ENCODE results near the gene ZEB2.

ZEB2 gene

GRCh38 chr2:144519934-144520731 lies at the start of gene ZEB2:
Gene ZEB2, minus strand, starts transcription at chr2:144520119. Its CDS starts 2,769 bp downstream, at chr2:144517350.
- no peak for DNase-seq (ENCODE audit: low read depth in 2 of 3, low spot score in 1 of 3)

- no peak for DNase-seq (ENCODE audit: low read depth in 2 of 3, low spot score in 1 of 3)
Observed at GRCh38 chr2:144567745-144568144, 47.8 kb upstream of the ZEB2 start.

GRCh38 chr2:144566448-144566847 lies 46.5 kb upstream of the ZEB2 start:
- no peak for DNase-seq (ENCODE audit: low read depth in 2 of 3, low spot score in 1 of 3)

- no peak for DNase-seq (ENCODE audit: low read depth in 2 of 3, low spot score in 1 of 3)
Observed at GRCh38 chr2:144560251-144560650, 40.3 kb upstream of the ZEB2 start.

- DNase-seq (ENCODE audit: low read depth in 2 of 3, low spot score in 1 of 3) = no peak
Observed at GRCh38 chr2:144559681-144560080, 39.8 kb upstream of the ZEB2 start.

GRCh38 chr2:144559242-144559641 lies 39.3 kb upstream of the ZEB2 start:
- no peak for DNase-seq (ENCODE audit: low read depth in 2 of 3, low spot score in 1 of 3)

- DNase-seq (ENCODE audit: low read depth in 2 of 3, low spot score in 1 of 3) = no peak
Observed at GRCh38 chr2:144554492-144555210, 34.7 kb upstream of the ZEB2 start.

- DNase-seq (ENCODE audit: low read depth in 2 of 3, low spot score in 1 of 3) = no peak
Observed at GRCh38 chr2:144553379-144553778, 33.5 kb upstream of the ZEB2 start.

GRCh38 chr2:144552821-144553220 lies 32.9 kb upstream of the ZEB2 start:
- no peak for DNase-seq (ENCODE audit: low read depth in 2 of 3, low spot score in 1 of 3)

GRCh38 chr2:144550911-144551310 lies 31.0 kb upstream of the ZEB2 start:
- DNase-seq (ENCODE audit: low read depth in 2 of 3, low spot score in 1 of 3) = no peak

- no peak for DNase-seq (ENCODE audit: low read depth in 2 of 3, low spot score in 1 of 3)
Observed at GRCh38 chr2:144550084-144550483, 30.2 kb upstream of the ZEB2 start.

GRCh38 chr2:144548532-144549191 lies 28.7 kb upstream of the ZEB2 start:
- DNase-seq (ENCODE audit: low read depth in 2 of 3, low spot score in 1 of 3) = no peak

GRCh38 chr2:144548088-144548487 lies 28.2 kb upstream of the ZEB2 start:
- DNase-seq (ENCODE audit: low read depth in 2 of 3, low spot score in 1 of 3) = no peak

- no peak for DNase-seq (ENCODE audit: low read depth in 2 of 3, low spot score in 1 of 3)
Observed at GRCh38 chr2:144547494-144547893, 27.6 kb upstream of the ZEB2 start.

GRCh38 chr2:144546933-144547332 lies 27.0 kb upstream of the ZEB2 start:
- DNase-seq (ENCODE audit: low read depth in 2 of 3, low spot score in 1 of 3) = no peak

GRCh38 chr2:144545787-144546186 lies 25.9 kb upstream of the ZEB2 start:
- DNase-seq (ENCODE audit: low read depth in 2 of 3, low spot score in 1 of 3) = no peak

GRCh38 chr2:144544053-144544452 lies 24.1 kb upstream of the ZEB2 start:
- DNase-seq (ENCODE audit: low read depth in 2 of 3, low spot score in 1 of 3) = no peak

- no peak for DNase-seq (ENCODE audit: low read depth in 2 of 3, low spot score in 1 of 3)
Observed at GRCh38 chr2:144541396-144541795, 21.5 kb upstream of the ZEB2 start.

- DNase-seq (ENCODE audit: low read depth in 2 of 3, low spot score in 1 of 3) = no peak
Observed at GRCh38 chr2:144539289-144539782, 19.4 kb upstream of the ZEB2 start.

- DNase-seq (ENCODE audit: low read depth in 2 of 3, low spot score in 1 of 3) = no peak
Observed at GRCh38 chr2:144535300-144535699, 15.4 kb upstream of the ZEB2 start.

- no peak for DNase-seq (ENCODE audit: low read depth in 2 of 3, low spot score in 1 of 3)
Observed at GRCh38 chr2:144533221-144533620, 13.3 kb upstream of the ZEB2 start.

GRCh38 chr2:144530596-144530995 lies 10.7 kb upstream of the ZEB2 start:
- no peak for DNase-seq (ENCODE audit: low read depth in 2 of 3, low spot score in 1 of 3)

All from stimulated activated CD4-positive, alpha-beta T cell treated with anti-CD3 and anti-CD28 coated beads, Interleukin-12 subunit alpha, Interleukin-12 subunit beta, amount 100 ng/mL, for 48 hours (primary cell).